ENCODE measurements around the gene RUSF1. TPM values are rescaled to one million over a fixed set of nuclear protein-coding genes. Genes with fewer than 3 reads are reported as not detected.

The RUSF1 gene
- total and polyA plus RNA-seq, 10 of the 15 experiments (the other 5 are each of a cell fraction or from before 2014, with no cell fraction given) = 0.20 to 46.3 (median 29.7) TPM

DNA sequence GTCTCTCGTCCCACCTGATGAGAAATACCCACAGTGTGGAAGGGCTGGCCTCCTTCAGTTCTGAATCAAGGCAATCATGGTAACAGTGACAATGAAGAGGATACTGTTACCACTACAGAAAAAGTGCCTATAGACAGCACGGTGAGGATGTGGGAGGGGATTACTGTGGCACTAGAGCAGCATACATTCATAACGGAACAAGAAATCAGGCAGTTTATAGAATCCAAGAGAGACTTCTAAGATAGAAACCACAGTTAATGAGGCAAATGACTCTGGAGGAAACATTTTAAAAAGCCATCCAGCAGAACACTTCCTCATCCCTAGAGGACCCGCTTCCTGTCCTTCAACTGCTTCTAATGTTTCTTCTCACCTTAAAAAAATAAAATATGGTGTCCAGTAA lies 2.7 kb downstream of the RUSF1 start (continued):
- TF ChIP-seq ZNF384 (IDR thresholded peaks at IDR 0.05; ENCODE audit: borderline replicate concordance, low read depth, low read length) (no peak), FOS (IDR thresholded peaks at IDR 0.05; ENCODE audit: borderline replicate concordance, extremely low read depth, insufficient read length) (no peak), ZNF217 (IDR thresholded peaks at IDR 0.05) (no peak), NFYB (IDR thresholded peaks at IDR 0.05; ENCODE audit: insufficient read depth, low read depth, low read length) (no peak), CBX5 (IDR thresholded peaks at IDR 0.05; ENCODE audit: low read depth) (0 out of 2 replicates have a peak, but pooled peaks have one; percentile 75), IKZF2 (IDR thresholded peaks at IDR 0.05) (peak; percentile 54 to 77), EZH2 (IDR thresholded peaks at IDR 0.05; ENCODE audit: borderline replicate concordance, control insufficient read depth, low read depth, low read length) (no peak)
- TF ChIP-seq, protein P1, sequence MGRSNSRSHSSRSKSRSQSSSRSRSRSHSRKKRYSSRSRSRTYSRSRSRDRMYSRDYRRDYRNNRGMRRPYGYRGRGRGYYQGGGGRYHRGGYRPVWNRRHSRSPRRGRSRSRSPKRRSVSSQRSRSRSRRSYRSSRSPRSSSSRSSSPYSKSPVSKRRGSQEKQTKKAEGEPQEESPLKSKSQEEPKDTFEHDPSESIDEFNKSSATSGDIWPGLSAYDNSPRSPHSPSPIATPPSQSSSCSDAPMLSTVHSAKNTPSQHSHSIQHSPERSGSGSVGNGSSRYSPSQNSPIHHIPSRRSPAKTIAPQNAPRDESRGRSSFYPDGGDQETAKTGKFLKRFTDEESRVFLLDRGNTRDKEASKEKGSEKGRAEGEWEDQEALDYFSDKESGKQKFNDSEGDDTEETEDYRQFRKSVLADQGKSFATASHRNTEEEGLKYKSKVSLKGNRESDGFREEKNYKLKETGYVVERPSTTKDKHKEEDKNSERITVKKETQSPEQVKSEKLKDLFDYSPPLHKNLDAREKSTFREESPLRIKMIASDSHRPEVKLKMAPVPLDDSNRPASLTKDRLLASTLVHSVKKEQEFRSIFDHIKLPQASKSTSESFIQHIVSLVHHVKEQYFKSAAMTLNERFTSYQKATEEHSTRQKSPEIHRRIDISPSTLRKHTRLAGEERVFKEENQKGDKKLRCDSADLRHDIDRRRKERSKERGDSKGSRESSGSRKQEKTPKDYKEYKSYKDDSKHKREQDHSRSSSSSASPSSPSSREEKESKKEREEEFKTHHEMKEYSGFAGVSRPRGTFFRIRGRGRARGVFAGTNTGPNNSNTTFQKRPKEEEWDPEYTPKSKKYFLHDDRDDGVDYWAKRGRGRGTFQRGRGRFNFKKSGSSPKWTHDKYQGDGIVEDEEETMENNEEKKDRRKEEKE (IDR thresholded peaks at IDR 0.05) = no peak
- TF ChIP-seq, protein P2, sequence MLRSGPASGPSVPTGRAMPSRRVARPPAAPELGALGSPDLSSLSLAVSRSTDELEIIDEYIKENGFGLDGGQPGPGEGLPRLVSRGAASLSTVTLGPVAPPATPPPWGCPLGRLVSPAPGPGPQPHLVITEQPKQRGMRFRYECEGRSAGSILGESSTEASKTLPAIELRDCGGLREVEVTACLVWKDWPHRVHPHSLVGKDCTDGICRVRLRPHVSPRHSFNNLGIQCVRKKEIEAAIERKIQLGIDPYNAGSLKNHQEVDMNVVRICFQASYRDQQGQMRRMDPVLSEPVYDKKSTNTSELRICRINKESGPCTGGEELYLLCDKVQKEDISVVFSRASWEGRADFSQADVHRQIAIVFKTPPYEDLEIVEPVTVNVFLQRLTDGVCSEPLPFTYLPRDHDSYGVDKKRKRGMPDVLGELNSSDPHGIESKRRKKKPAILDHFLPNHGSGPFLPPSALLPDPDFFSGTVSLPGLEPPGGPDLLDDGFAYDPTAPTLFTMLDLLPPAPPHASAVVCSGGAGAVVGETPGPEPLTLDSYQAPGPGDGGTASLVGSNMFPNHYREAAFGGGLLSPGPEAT (IDR thresholded peaks at IDR 0.05; ENCODE audit: low read depth) = 0 out of 2 replicates have a peak, but pooled peaks have one; percentile 45
- TF ChIP-seq, protein P3, sequence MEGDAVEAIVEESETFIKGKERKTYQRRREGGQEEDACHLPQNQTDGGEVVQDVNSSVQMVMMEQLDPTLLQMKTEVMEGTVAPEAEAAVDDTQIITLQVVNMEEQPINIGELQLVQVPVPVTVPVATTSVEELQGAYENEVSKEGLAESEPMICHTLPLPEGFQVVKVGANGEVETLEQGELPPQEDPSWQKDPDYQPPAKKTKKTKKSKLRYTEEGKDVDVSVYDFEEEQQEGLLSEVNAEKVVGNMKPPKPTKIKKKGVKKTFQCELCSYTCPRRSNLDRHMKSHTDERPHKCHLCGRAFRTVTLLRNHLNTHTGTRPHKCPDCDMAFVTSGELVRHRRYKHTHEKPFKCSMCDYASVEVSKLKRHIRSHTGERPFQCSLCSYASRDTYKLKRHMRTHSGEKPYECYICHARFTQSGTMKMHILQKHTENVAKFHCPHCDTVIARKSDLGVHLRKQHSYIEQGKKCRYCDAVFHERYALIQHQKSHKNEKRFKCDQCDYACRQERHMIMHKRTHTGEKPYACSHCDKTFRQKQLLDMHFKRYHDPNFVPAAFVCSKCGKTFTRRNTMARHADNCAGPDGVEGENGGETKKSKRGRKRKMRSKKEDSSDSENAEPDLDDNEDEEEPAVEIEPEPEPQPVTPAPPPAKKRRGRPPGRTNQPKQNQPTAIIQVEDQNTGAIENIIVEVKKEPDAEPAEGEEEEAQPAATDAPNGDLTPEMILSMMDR (IDR thresholded peaks at IDR 0.05 in 2 of 3, conservative IDR thresholded peaks at IDR 0.05 in 1 of 3; ENCODE audit: control insufficient read depth in 2 of 3, extremely low read depth in 1 of 3, insufficient read depth in 1 of 3, low read depth in 3 of 3, low read length in 3 of 3) = no peak
- TF ChIP-seq, protein P4, sequence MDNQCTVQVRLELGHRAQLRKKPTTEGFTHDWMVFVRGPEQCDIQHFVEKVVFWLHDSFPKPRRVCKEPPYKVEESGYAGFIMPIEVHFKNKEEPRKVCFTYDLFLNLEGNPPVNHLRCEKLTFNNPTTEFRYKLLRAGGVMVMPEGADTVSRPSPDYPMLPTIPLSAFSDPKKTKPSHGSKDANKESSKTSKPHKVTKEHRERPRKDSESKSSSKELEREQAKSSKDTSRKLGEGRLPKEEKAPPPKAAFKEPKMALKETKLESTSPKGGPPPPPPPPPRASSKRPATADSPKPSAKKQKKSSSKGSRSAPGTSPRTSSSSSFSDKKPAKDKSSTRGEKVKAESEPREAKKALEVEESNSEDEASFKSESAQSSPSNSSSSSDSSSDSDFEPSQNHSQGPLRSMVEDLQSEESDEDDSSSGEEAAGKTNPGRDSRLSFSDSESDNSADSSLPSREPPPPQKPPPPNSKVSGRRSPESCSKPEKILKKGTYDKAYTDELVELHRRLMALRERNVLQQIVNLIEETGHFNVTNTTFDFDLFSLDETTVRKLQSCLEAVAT (IDR thresholded peaks at IDR 0.05) = no peak
- TF ChIP-seq, protein P5, sequence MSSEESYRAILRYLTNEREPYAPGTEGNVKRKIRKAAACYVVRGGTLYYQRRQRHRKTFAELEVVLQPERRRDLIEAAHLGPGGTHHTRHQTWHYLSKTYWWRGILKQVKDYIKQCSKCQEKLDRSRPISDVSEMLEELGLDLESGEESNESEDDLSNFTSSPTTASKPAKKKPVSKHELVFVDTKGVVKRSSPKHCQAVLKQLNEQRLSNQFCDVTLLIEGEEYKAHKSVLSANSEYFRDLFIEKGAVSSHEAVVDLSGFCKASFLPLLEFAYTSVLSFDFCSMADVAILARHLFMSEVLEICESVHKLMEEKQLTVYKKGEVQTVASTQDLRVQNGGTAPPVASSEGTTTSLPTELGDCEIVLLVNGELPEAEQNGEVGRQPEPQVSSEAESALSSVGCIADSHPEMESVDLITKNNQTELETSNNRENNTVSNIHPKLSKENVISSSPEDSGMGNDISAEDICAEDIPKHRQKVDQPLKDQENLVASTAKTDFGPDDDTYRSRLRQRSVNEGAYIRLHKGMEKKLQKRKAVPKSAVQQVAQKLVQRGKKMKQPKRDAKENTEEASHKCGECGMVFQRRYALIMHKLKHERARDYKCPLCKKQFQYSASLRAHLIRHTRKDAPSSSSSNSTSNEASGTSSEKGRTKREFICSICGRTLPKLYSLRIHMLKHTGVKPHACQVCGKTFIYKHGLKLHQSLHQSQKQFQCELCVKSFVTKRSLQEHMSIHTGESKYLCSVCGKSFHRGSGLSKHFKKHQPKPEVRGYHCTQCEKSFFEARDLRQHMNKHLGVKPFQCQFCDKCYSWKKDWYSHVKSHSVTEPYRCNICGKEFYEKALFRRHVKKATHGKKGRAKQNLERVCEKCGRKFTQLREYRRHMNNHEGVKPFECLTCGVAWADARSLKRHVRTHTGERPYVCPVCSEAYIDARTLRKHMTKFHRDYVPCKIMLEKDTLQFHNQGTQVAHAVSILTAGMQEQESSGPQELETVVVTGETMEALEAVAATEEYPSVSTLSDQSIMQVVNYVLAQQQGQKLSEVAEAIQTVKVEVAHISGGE (CRISPR knock-in tag; IDR thresholded peaks at IDR 0.05) = no peak

All from GM12878 (cell line).